Adrenal gland (tissue), 5 donors: ENCODE results near the gene BCL11B.

Experiments
- POLR2A ChIP-seq, 2 donors: fragments of 450-650 bp; IDR thresholded peaks; one replicate each; pipeline ENCODE4 v1.6.1; 2017; ENCODE audit warnings: antibody characterized with exemption in 2 of 2, mild to moderate bottlenecking in 2 of 2, moderate library complexity in 1 of 2
- TF ChIP-seq, protein P1 (sequence below), 6 experiments: fragments of 450-650 bp in 4 of 6; fragments of 200-600 bp in 2 of 6; sonication (generic) in 1 of 6; IDR thresholded peaks; 1 replicate in 5 of 6; 2 replicates in 1 of 6; pipeline versions ENCODE4 v1.5.1 to v1.8.0; 2016 to 2021; ENCODE audit warnings: antibody characterized with exemption in 6 of 6, mild to moderate bottlenecking in 2 of 6, moderate library complexity in 1 of 6
- donor health status: DM: no; HTN: no; CAD: no.

DNA sequence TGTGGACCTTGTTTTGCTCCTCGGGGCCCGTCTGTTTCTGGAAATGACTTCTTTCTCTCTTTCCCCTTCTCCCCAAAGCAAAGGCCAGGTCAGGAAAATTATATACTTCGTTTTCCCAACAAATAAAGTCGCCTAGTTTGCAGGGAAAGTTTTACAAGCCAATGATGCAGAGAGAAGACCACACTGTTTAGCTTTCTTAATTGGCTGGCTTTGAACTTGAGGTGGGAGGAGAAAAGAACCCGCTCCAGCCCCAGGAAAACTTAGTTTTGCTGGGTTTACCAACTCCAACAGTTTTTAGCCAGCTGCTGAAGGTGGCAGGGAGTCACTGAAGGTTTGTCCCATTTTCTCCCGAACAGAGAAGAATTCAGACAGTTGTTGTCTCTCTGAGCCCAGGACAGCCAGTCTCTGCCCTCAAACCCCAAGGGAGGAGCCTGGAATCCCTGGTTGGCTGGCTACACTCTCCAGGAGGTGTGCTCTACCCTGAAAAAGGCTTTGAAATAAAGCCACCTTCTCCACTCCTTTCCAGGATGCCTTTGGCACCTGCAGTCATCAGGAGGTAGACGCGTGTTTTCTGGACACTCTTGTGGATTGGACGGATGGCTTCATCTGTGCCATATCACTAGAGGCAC lies 24.8 kb downstream of the BCL11B start:
- TF ChIP-seq, protein P1, sequence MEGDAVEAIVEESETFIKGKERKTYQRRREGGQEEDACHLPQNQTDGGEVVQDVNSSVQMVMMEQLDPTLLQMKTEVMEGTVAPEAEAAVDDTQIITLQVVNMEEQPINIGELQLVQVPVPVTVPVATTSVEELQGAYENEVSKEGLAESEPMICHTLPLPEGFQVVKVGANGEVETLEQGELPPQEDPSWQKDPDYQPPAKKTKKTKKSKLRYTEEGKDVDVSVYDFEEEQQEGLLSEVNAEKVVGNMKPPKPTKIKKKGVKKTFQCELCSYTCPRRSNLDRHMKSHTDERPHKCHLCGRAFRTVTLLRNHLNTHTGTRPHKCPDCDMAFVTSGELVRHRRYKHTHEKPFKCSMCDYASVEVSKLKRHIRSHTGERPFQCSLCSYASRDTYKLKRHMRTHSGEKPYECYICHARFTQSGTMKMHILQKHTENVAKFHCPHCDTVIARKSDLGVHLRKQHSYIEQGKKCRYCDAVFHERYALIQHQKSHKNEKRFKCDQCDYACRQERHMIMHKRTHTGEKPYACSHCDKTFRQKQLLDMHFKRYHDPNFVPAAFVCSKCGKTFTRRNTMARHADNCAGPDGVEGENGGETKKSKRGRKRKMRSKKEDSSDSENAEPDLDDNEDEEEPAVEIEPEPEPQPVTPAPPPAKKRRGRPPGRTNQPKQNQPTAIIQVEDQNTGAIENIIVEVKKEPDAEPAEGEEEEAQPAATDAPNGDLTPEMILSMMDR (IDR thresholded peaks at IDR 0.05), result no peak
- no peak for TF ChIP-seq POLR2A (IDR thresholded peaks at IDR 0.05)
